ENCODE results near the gene KCTD3. TPM values are rescaled to one million over a fixed set of nuclear protein-coding genes. Genes with fewer than 3 reads are reported as not detected.
A peak's percentile ranks its signal among the peaks of the same experiment; 100 is the strongest.

KCTD3 gene
- total RNA-seq, 4 donors from 2014 or later, result 41.4 to 66.4 (median 52.3) TPM

GRCh38 chr1:215568299-215568692, 1.2 kb downstream of the KCTD3 start:
- 2% methylated on average over 5 of the region's 5 CpGs for WGBS, 2 donors
- intact Hi-C loops (cut with DNase I), result no loop called here
- Histone ChIP-seq H3K9me3 (no peaks in the 10 kb centered on the region), H3K4me3 (replicated peaks in 1 of 3) (peak overlapping the region; percentile 82 to 92 (median 84)), H3K27ac (peak overlapping the region; percentile 89 to 94 (median 92)), H3K36me3 (no peaks in the 10 kb centered on the region), H3K4me1 (peaks cover 15 to 22% of the 10 kb centered on the region in 2 donors), H3K27me3 (no peaks in the 10 kb centered on the region)
- DNase-seq, result peak; percentile 23 to 34
- no peak for TF ChIP-seq POLR2A (IDR thresholded peaks at IDR 0.05)
- TF ChIP-seq CTCF (IDR thresholded peaks at IDR 0.05), result no peak

GRCh38 chr1:215569986-215570824, 3.1 kb downstream of the KCTD3 start:
- no peak for DNase-seq
- no peaks in the 10 kb centered on the region for H3K27me3 ChIP-seq
- TF ChIP-seq POLR2A (IDR thresholded peaks at IDR 0.05) (no peak), CTCF (IDR thresholded peaks at IDR 0.05) (no peak)
- no peak overlapping the region for H3K27ac ChIP-seq
- 73 to 80% methylated on average over 3 of the region's 3 CpGs for WGBS, 2 donors
- intact Hi-C loops (cut with DNase I), result no loop called here
- no peak overlapping the region for H3K4me3 ChIP-seq (replicated peaks in 1 of 3)
- H3K4me1 ChIP-seq, result peaks cover 15 to 22% of the 10 kb centered on the region in 2 donors
- H3K36me3 ChIP-seq, result no peaks in the 10 kb centered on the region
- no peaks in the 10 kb centered on the region for H3K9me3 ChIP-seq

- DNase-seq, result no peak
- Histone ChIP-seq H3K27me3 (no peaks in the 10 kb centered on the region), H3K9me3 (no peaks in the 10 kb centered on the region), H3K4me3 (replicated peaks in 1 of 3) (no peak overlapping the region), H3K27ac (no peak overlapping the region), H3K36me3 (peaks cover 5 to 10% of the 10 kb centered on the region in 2 donors), H3K4me1 (no peaks in the 10 kb centered on the region)
- intact Hi-C loops (cut with DNase I), result no loop called here
- TF ChIP-seq POLR2A (IDR thresholded peaks at IDR 0.05) (no peak), CTCF (IDR thresholded peaks at IDR 0.05) (no peak)
- WGBS, 2 donors, result 98 to 99% methylated on average over 2 of the region's 2 CpGs
Observed at GRCh38 chr1:215581896-215582295, 14.8 kb downstream of the KCTD3 start.

- WGBS, 2 donors, result 77 to 81% methylated on average over 5 of the region's 5 CpGs
- Histone ChIP-seq H3K27me3 (no peaks in the 10 kb centered on the region), H3K4me3 (replicated peaks in 1 of 3) (no peak overlapping the region), H3K27ac (no peak overlapping the region), H3K9me3 (no peaks in the 10 kb centered on the region), H3K36me3 (peaks cover 5 to 10% of the 10 kb centered on the region in 2 donors), H3K4me1 (no peaks in the 10 kb centered on the region)
- TF ChIP-seq POLR2A (IDR thresholded peaks at IDR 0.05) (no peak), CTCF (IDR thresholded peaks at IDR 0.05) (no peak)
- DNase-seq, result no peak
- intact Hi-C loops (cut with DNase I), result no loop called here
Observed at GRCh38 chr1:215583185-215583749, 16.2 kb downstream of the KCTD3 start.

- peaks cover 5 to 8% of the 10 kb centered on the region in 2 donors for H3K36me3 ChIP-seq
Observed at GRCh38 chr1:215584389-215584788, 17.3 kb downstream of the KCTD3 start.

More at GRCh38 chr1:215584389-215584788, 17.3 kb downstream of the KCTD3 start:
- H3K27ac ChIP-seq, result no peak overlapping the region
- 95 to 100% methylated on average over 1 of the region's 1 CpG for WGBS, 2 donors
- intact Hi-C loops (cut with DNase I), result no loop called here
- no peaks in the 10 kb centered on the region for H3K4me1 ChIP-seq
- H3K9me3 ChIP-seq, result no peaks in the 10 kb centered on the region
- TF ChIP-seq POLR2A (IDR thresholded peaks at IDR 0.05) (no peak), CTCF (IDR thresholded peaks at IDR 0.05) (no peak)
- H3K4me3 ChIP-seq (replicated peaks in 1 of 3), result no peak overlapping the region
- H3K27me3 ChIP-seq, result no peaks in the 10 kb centered on the region
- DNase-seq, result no peak

Data from thyroid gland (tissue), 4 donors.